HCT116 (cell line): Measurements from ENCODE around the gene TRERF1. TPM values are rescaled to one million over a fixed set of nuclear protein-coding genes. Genes with fewer than 3 reads are reported as not detected.

Experiments used
- ATAC-seq: fragments of 200-7000 bp; cut with Tn5 transposase; 2 replicates; pipeline ENCODE4 v1.9.1; 2020; ENCODE audit warnings: mild to moderate bottlenecking, moderate library complexity
- BruUV-seq: library from RNA; stranded (reverse); fragments of 400-500 nt; replicated peaks from 2 replicates; lab custom pipeline; 2021; lab: Mats Ljungman, UMichigan
- CTCF ChIA-PET: fragments of 300-600 bp; sonication (Branson Sonifier 250); formaldehyde crosslinking; loops from one replicate; lab custom pipeline; 2021; ENCODE audit warnings: antibody characterized with exemption; lab: Charles Lee
- POLR2A ChIA-PET: fragments of 300-600, 350-600 bp; sonication (Branson Sonifier 250); formaldehyde crosslinking; loops from one replicate; lab custom pipeline; 2021; ENCODE audit warnings: antibody characterized with exemption; lab: Charles Lee
- RAD21 ChIA-PET, 2 experiments: fragments of 300-600 bp; sonication (Branson Sonifier 250); formaldehyde crosslinking; loops; one replicate each; lab custom pipeline; 2023; ENCODE audit warnings: low total read pairs in 2 of 2; ENCODE audit not compliant: uncharacterized antibody in 2 of 2, unreplicated experiment in 2 of 2, low non-redundant PET in 1 of 2; lab: Charles Lee
- DNase-seq: peaks from one replicate; pipeline ENCODE4 v3.0.0-alpha.2; 2010; ENCODE audit warnings: low read depth, low spot score
- H2AFZ ChIP-seq: fragments of 200-600 bp; shearing (Covaris generic), sonication (generic); 2 replicates; pipeline ENCODE4 v1.6.1; 2017; ENCODE audit warnings: low read depth, mixed run types, mixed read lengths, antibody characterized with exemption, low read length; ENCODE audit not compliant: poor library complexity, severe bottlenecking
- H3K27ac ChIP-seq: 2 replicates; pipeline ENCODE4 v1.5.1; 2012; ENCODE audit warnings: low read depth, low read length
- H3K27me3 ChIP-seq: fragments of 200-600 bp; sonication (generic); 2 replicates; pipeline ENCODE4 v1.6.1; 2016; ENCODE audit warnings: mixed run types, low read length, mixed read lengths; ENCODE audit not compliant: insufficient read depth
- H3K36me3 ChIP-seq, 2 experiments: fragments of 200-500 bp in 1 of 2; fragments of 200-600 bp in 1 of 2; sonication (Bioruptor generic) in 1 of 2; sonication (generic) in 1 of 2; 2 replicates each; pipeline versions ENCODE4 v1.5.1 to v1.6.1; 2014 to 2016; ENCODE audit warnings: low read length in 2 of 2, inconsistent platforms in 1 of 2, mixed read lengths in 1 of 2, mixed run types in 1 of 2; ENCODE audit not compliant: insufficient read depth in 2 of 2, control insufficient read depth in 1 of 2
- H3K4me1 ChIP-seq, 2 experiments: fragments of 200-600 bp in 1 of 2; sonication (generic) in 1 of 2; 2 replicates each; pipeline versions ENCODE4 v1.5.1 to v1.6.1; 2012 to 2017; ENCODE audit warnings: low read length in 2 of 2, inconsistent platforms in 1 of 2, mild to moderate bottlenecking in 1 of 2, mixed read lengths in 1 of 2, mixed run types in 1 of 2, moderate library complexity in 1 of 2; ENCODE audit not compliant: insufficient read depth in 2 of 2, control insufficient read depth in 1 of 2
- H3K4me2 ChIP-seq: fragments of 200-600 bp; sonication (generic); 2 replicates; pipeline ENCODE4 v1.6.1; 2017; ENCODE audit warnings: mixed run types, low read length, mixed read lengths
- H3K4me3 ChIP-seq, 2 experiments: fragments of 200-600 bp in 1 of 2; sonication (generic) in 1 of 2; replicated peaks in 1 of 2; 2 replicates each; pipeline ENCODE4 v1.5.1; 2011 to 2016; ENCODE audit warnings: low read length in 2 of 2, control low read depth in 1 of 2, low read depth in 1 of 2, mild to moderate bottlenecking in 1 of 2, mixed read lengths in 1 of 2, mixed run types in 1 of 2
- H3K79me2 ChIP-seq: fragments of 200-600 bp; sonication (generic); 2 replicates; pipeline ENCODE4 v1.6.1; 2017; ENCODE audit warnings: mild to moderate bottlenecking, mixed run types, low read length, moderate library complexity, mixed read lengths; ENCODE audit not compliant: insufficient read depth
- H3K9ac ChIP-seq: fragments of 200-600 bp; sonication (generic); 2 replicates; pipeline ENCODE4 v1.6.1; 2016; ENCODE audit warnings: low read length, mixed read lengths
- H3K9me2 ChIP-seq: fragments of 200-600 bp; sonication (generic), shearing (Covaris generic); 2 replicates; pipeline ENCODE4 v1.6.1; 2017; ENCODE audit warnings: mixed run types, mild to moderate bottlenecking, moderate library complexity; ENCODE audit not compliant: insufficient read depth
- H3K9me3 ChIP-seq, 2 experiments: fragments of 200-500 bp in 1 of 2; fragments of 200-600 bp in 1 of 2; sonication (Bioruptor generic) in 1 of 2; sonication (generic) in 1 of 2; 2 replicates each; pipeline ENCODE4 v1.6.1; 2014 to 2017; ENCODE audit warnings: low read length in 2 of 2, mixed read lengths in 2 of 2, inconsistent platforms in 1 of 2, low read depth in 1 of 2, mild to moderate bottlenecking in 1 of 2, mixed run types in 1 of 2, moderate library complexity in 1 of 2; ENCODE audit not compliant: control insufficient read depth in 1 of 2, insufficient read depth in 1 of 2
- H4K20me1 ChIP-seq: fragments of 200-600 bp; sonication (generic), shearing (Covaris generic); 2 replicates; pipeline ENCODE4 v1.6.1; 2017; ENCODE audit warnings: mixed run types, mild to moderate bottlenecking, moderate library complexity; ENCODE audit not compliant: insufficient read depth
- CTCF ChIP-seq, 3 experiments: fragments of 200-600 bp in 1 of 3; sonication (generic) in 1 of 3; IDR thresholded peaks in 2 of 3; conservative IDR thresholded peaks in 1 of 3; 2 replicates each; pipeline ENCODE4 v1.5.1; 2012 to 2017; ENCODE audit warnings: low read depth in 2 of 3, low read length in 2 of 3, antibody characterized with exemption in 1 of 3, borderline replicate concordance in 1 of 3, control low read depth in 1 of 3, mild to moderate bottlenecking in 1 of 3, mixed read lengths in 1 of 3, mixed run types in 1 of 3, moderate library complexity in 1 of 3; ENCODE audit not compliant: insufficient read depth in 1 of 3
- EZH2 ChIP-seq: fragments of 200-600 bp; sonication (generic); IDR thresholded peaks from 2 replicates; pipeline ENCODE4 v1.6.1; 2017; ENCODE audit warnings: antibody characterized with exemption, mixed run types
- EZH2phosphoT487 ChIP-seq: fragments of 200-600 bp; IDR thresholded peaks from 2 replicates; pipeline ENCODE4 v1.6.1; 2018; ENCODE audit warnings: antibody characterized with exemption, borderline replicate concordance
- FOSL1 ChIP-seq: IDR thresholded peaks from 2 replicates; pipeline ENCODE4 v1.6.1; 2012; ENCODE audit warnings: low read depth
- POLR2A ChIP-seq: IDR thresholded peaks from 2 replicates; pipeline ENCODE4 v1.7.0; 2011; ENCODE audit warnings: borderline replicate concordance; ENCODE audit not compliant: insufficient read depth, insufficient read length; ENCODE audit errors: extremely low read depth
- POLR2AphosphoS5 ChIP-seq: IDR thresholded peaks from 2 replicates; pipeline ENCODE4 v1.6.1; 2011; ENCODE audit warnings: mild to moderate bottlenecking, low read depth, low read length, moderate library complexity
- SIN3A ChIP-seq: IDR thresholded peaks from 2 replicates; pipeline ENCODE4 v1.6.1; 2012; ENCODE audit warnings: low read depth
- ZBTB33 ChIP-seq: IDR thresholded peaks from 2 replicates; pipeline ENCODE4 v1.6.1; 2011; ENCODE audit warnings: mild to moderate bottlenecking, low read length, moderate library complexity; ENCODE audit not compliant: insufficient replicate concordance; ENCODE audit errors: extremely low read depth
- intact Hi-C: fragments of 100-400 bp; cut with micrococcal nuclease; formaldehyde crosslinking; loops from 2 replicates; pipeline ENCODE4 v1.10.0; 2022
- total RNA-seq: library from RNA; stranded (reverse); gene quantifications from one replicate; pipeline ENCODE4 v1.2.1, GENCODE V29; 2021; ENCODE audit not compliant: unreplicated experiment

The TRERF1 gene
- total RNA-seq, 1 experiment from 2014 or later, result 12.4 TPM

GRCh38 chr6:42295181-42295580 is 156.5 kb downstream of the TRERF1 start:
- H3K36me3 ChIP-seq, result no peaks in the 10 kb centered on the region
- peak overlapping the region; percentile 41 for H3K27ac ChIP-seq
- ChIA-PET CTCF (no interaction called here), RAD21 (no interaction called here), POLR2A (no interaction called here)
- H3K27me3 ChIP-seq, result no peaks in the 10 kb centered on the region
- no peaks in the 10 kb centered on the region for H3K9me2 ChIP-seq
- H3K9me3 ChIP-seq, result no peaks in the 10 kb centered on the region
- H3K4me1 ChIP-seq, result peaks cover 23 to 65% of the 10 kb centered on the region in 2 experiments
- H3K4me3 ChIP-seq, result peak overlapping the region in 1 of 2 experiments; percentile 21; a peak in 1 of 4 replicates
- TF ChIP-seq POLR2A (no peak), FOSL1 (no peak), EZH2phosphoT487 (no peak), ZBTB33 (no peak), CTCF (IDR thresholded peaks at IDR 0.05 in 2 of 3, conservative IDR thresholded peaks at IDR 0.05 in 1 of 3; ENCODE audit: borderline replicate concordance in 1 of 3, insufficient read depth in 1 of 3, low read depth in 2 of 3, low read length in 2 of 3) (no peak), SIN3A (no peak), EZH2 (no peak), POLR2AphosphoS5 (no peak)
- peak overlapping the region; percentile 35 for H3K9ac ChIP-seq
- BruUV-seq, result no TSS peak
- no peaks in the 10 kb centered on the region for H4K20me1 ChIP-seq
- H2AFZ ChIP-seq, result no peak overlapping the region
- ATAC-seq (peak; percentile 18), DNase-seq (no peak)
- intact Hi-C loops, result no loop called here
- peak overlapping the region; percentile 71 for H3K4me2 ChIP-seq
- H3K79me2 ChIP-seq, result no peaks in the 10 kb centered on the region
